Mucosa of stomach (tissue), 1 donor: Measurements from ENCODE around the gene NXF1.
A peak's percentile ranks its signal among the peaks of the same experiment; 100 is the strongest.

Experiments
- H3K27me3 ChIP-seq: one replicate; pipeline ENCODE4 v1.7.0; 2013; ENCODE audit warnings: mild to moderate bottlenecking, low read length; ENCODE audit not compliant: control insufficient read depth, insufficient read depth
- H3K36me3 ChIP-seq: one replicate; pipeline ENCODE4 v1.7.0; 2013; ENCODE audit warnings: low read length; ENCODE audit not compliant: control insufficient read depth, insufficient read depth
- H3K4me1 ChIP-seq: one replicate; pipeline ENCODE4 v1.7.0; 2013; ENCODE audit warnings: mild to moderate bottlenecking, low read length; ENCODE audit not compliant: control insufficient read depth, insufficient read depth
- H3K4me3 ChIP-seq: one replicate; pipeline ENCODE4 v1.7.0; 2013; ENCODE audit warnings: low read length
- H3K9ac ChIP-seq: one replicate; pipeline ENCODE4 v1.7.0; 2013; ENCODE audit warnings: mild to moderate bottlenecking, low read length, moderate library complexity
- H3K9me3 ChIP-seq: one replicate; pipeline ENCODE4 v1.7.0; 2013; ENCODE audit warnings: mild to moderate bottlenecking, low read length, moderate library complexity; ENCODE audit not compliant: control insufficient read depth
- donor health status: Pancreatic carcinoma.

NXF1 gene

DNA sequence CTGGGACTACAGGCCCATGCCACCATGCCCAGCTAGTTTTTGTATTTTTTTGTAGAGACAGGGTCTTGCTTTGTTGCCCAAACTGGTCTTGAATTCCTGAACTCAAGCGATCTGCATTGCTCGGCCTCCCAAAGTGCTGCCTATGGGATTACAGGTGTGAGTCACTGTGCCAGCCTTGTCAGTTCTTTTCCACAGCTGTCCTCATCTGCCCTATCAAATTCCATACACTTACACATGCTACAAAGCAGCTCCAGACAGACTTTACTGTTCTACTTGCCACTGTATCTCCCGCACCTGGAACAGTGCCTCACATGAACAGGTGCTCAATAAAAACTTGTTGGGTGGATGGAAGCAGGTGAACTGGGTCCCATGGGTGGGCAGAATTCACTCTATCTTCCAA, 18.4 kb upstream of the NXF1 start:
- Histone ChIP-seq H3K4me1 (no peaks in the 10 kb centered on the region), H3K4me3 (no peak overlapping the region), H3K9ac (no peak overlapping the region), H3K36me3 (peaks cover 21% of the 10 kb centered on the region), H3K9me3 (no peaks in the 10 kb centered on the region), H3K27me3 (no peaks in the 10 kb centered on the region)

DNA sequence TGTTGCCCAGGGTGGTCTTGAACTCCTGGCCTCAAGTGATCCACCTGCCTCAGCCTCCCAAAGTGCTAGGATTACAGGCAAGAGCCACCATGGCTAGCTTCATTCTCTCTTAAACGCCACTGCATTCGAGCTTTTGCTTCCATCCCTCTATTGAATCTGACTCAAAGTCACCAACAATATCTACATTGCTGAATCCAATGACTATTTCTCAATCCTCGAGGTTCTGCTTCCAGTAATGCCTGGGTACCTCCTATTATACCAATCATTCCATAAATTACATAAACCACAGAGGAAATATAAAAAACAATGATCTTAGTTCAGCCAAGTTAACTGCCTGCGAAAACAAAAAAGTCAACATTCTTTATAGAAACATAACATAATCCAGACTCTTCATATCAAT, 11.9 kb upstream of the NXF1 start:
- Histone ChIP-seq H3K4me3 (no peak overlapping the region), H3K27me3 (no peaks in the 10 kb centered on the region), H3K9ac (no peak overlapping the region), H3K9me3 (no peaks in the 10 kb centered on the region), H3K36me3 (no peaks in the 10 kb centered on the region), H3K4me1 (no peaks in the 10 kb centered on the region)

DNA sequence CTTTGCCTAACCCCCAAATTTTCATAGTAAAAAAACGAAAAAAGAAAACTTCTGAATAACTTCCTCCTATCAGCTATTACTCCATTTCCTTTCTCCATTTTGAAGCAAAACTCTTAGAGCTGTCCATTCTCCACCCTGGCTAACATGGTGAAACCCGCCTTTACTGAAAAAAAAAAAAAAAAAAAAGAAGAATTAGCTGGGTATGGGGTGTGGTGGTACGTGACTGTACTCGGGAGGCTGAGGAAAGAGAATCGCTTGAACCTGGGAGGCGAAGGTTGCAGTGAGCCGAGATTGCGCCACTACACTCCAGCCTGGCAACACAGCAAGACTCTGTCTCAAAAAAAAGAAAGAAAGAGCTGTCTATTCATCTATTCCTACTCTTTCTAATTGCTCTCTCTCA, 11.3 kb upstream of the NXF1 start:
- H3K9ac ChIP-seq: no peak overlapping the region
- H3K9me3 ChIP-seq: no peaks in the 10 kb centered on the region
- H3K27me3 ChIP-seq: no peaks in the 10 kb centered on the region
- H3K4me3 ChIP-seq: no peak overlapping the region
- no peaks in the 10 kb centered on the region for H3K4me1 ChIP-seq
- H3K36me3 ChIP-seq: no peaks in the 10 kb centered on the region

DNA sequence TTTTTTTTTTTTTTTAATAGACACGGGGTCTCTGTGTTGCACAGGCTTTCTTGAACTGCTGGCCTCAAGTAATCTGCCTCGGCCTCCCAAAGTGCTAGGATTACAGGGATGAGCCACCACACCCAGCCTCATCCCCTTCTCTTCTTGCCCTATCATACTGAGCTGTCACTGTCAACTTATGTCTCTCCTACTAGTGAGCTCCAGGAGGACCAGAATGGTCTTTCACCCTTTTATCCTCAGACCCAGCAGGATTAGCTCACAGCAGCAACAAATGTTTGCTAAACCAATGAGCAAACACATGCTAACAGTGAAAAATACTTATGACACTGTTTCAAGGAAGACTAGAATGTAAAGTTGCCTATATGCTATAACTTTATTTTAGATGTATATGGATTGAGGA, 6.4 kb upstream of the NXF1 start:
- Histone ChIP-seq H3K9ac (no peak overlapping the region), H3K4me3 (no peak overlapping the region), H3K4me1 (no peaks in the 10 kb centered on the region), H3K27me3 (no peaks in the 10 kb centered on the region), H3K36me3 (no peaks in the 10 kb centered on the region), H3K9me3 (no peaks in the 10 kb centered on the region)

DNA sequence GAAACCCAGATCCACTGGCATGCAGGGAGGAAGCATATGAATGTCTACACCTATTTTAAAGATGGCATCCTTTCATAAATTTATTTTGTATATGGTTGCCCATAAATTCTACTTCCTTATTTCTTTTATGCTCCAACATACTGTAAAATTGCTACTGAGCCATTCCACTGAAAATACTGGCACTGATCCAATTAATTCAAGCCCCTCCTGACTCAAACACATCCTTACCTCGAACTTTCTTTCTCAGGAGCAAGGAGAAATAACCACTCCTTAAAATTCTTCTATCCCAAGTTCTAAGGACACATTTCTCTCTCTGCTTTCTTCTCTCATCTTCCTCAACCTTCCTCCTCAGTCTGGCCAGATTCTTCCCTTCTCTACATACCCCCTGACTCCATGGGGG, 5.5 kb upstream of the NXF1 start:
- Histone ChIP-seq H3K36me3 (no peaks in the 10 kb centered on the region), H3K9me3 (no peaks in the 10 kb centered on the region), H3K27me3 (no peaks in the 10 kb centered on the region), H3K4me1 (no peaks in the 10 kb centered on the region), H3K4me3 (no peak overlapping the region), H3K9ac (no peak overlapping the region)

DNA sequence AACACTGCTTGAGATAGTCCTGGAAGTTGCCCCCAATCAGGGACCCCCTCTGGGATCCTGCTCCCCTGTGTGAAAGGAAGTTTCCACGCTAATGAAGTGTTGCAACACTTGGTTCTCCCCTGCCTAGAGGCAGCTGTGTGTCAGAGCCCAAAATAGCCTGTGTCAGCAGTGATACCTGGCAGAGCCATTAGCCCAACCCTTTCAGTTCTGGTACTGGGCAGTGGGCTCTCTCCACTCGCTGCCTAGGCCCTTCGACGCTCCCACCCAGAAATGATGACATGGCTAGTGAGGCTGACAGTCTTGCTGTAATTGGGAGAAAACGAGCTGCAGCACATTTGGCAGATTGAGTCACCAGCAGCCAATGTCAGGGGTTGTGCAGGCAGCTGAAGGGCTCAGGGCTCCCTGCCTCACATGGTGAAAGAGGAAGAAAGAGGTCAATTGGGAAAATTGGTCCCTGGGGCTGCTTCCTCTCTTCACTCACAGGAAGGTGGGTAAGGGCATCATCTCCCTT, 1.4 kb upstream of the NXF1 start:
- no peaks in the 10 kb centered on the region for H3K9me3 ChIP-seq
- H3K27me3 ChIP-seq: no peaks in the 10 kb centered on the region
- H3K9ac ChIP-seq: no peak overlapping the region
- H3K4me1 ChIP-seq: peaks cover 7% of the 10 kb centered on the region
- no peaks in the 10 kb centered on the region for H3K36me3 ChIP-seq
- no peak overlapping the region for H3K4me3 ChIP-seq

DNA sequence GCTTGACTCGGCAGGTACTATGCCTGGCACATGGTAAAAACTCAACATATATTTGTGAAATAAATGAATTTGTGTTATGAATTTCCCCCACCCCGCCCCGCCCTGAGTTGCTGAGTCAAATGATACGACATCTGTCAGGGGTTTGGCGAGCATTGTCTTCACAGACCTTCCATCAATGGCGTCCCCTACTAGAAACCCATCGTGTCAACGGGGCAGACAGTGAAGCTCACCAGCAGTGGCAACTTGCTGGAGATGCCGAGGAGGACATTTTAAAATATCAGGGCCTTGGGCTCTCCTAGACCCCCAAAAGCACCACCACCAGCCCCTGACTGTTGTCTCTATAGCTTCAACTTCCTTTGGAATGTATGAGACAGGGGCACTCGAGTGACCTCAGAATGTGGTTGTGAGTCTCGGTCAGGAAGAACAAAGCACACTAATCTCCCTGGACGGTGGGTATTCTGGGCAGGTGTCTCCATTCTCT, 761 bp upstream of the NXF1 start:
- Histone ChIP-seq H3K4me1 (peaks cover 7% of the 10 kb centered on the region), H3K9me3 (no peaks in the 10 kb centered on the region), H3K36me3 (no peaks in the 10 kb centered on the region), H3K27me3 (no peaks in the 10 kb centered on the region), H3K9ac (peak overlapping the region; percentile 95), H3K4me3 (peak overlapping the region; percentile 51)

DNA sequence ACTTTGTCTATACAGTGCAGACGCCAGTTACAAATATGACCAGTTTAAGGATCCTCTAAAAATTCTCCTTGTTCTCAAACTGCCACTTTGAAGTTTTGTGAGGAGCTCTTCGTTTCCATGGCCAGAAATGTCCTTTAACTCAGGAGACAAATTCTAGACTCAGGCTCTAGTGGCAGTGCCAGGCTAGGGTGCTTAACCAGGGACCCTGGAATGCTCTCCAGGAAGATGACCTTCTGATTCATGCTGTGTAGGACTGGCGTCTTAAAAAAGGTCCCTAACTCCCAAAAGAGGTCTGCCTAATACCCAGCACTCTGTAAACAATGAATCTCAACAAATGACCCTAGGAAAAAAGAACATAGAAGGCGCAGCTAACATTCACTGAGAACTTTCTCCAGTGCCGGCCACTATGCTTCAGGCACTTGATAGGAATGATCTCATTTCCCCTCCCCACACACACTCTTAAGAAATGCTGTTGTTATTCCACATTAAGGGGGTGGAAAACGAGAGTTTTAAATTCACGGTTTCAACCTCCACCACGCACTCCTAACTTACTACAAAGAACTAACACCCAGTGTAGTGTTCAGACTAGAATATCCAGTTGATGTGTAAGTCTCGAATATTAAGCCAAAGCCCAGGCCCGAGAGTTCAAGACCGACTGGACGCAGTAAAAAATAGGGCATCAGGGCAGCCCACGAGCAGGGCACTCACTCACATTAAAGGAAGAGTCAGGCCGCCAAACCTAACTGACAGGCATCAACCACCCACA, 747 bp downstream of the NXF1 start:
- peak overlapping the region; percentile 72 for H3K4me3 ChIP-seq
- H3K9ac ChIP-seq: peak overlapping the region; percentile 95
- no peaks in the 10 kb centered on the region for H3K27me3 ChIP-seq
- no peaks in the 10 kb centered on the region for H3K9me3 ChIP-seq
- H3K36me3 ChIP-seq: peaks cover 5% of the 10 kb centered on the region
- peaks cover 7% of the 10 kb centered on the region for H3K4me1 ChIP-seq

DNA sequence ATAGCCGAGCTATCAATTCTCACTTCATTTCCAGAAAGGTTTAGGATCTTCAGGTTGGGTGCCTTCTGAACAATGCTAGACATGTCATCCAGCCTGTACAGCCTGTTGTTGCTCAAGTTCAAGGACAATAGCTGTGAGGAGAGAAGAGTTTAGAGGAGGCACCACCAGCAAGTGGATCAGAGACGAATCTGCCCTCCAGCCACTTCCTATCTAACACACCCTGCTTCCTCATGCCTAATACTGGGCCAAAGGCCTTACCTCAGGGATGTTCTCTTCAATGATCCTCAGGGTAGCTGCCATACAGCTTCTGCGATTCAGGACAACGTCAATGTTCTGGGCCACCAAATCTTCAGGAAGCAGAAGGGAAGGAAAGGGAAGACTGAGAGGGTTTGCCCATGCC, 4.2 kb downstream of the NXF1 start:
- H3K4me3 ChIP-seq: no peak overlapping the region
- H3K9me3 ChIP-seq: no peaks in the 10 kb centered on the region
- peaks cover 7% of the 10 kb centered on the region for H3K4me1 ChIP-seq
- H3K27me3 ChIP-seq: no peaks in the 10 kb centered on the region
- peaks cover 15% of the 10 kb centered on the region for H3K36me3 ChIP-seq
- no peak overlapping the region for H3K9ac ChIP-seq

DNA sequence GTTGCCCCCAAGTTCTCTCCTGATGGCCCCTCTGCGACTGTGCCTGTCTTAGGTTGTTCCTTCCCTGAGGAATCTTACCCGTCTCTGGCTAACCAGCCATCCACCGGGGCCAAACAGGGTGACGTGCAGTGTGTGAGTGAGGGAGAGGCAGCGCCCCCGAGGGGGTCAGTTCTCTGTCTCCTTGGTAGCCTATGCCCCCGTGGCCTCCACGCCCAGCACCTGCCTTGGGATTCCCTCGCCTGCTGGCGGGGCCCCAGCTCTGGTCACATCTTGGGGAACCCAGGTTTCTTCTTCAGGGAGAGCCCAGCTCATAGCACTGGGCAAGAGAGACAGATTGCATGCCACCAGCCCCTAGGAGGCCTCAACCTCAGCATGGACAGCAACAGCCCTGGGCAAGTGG, 5.8 kb downstream of the NXF1 start:
- H3K4me1 ChIP-seq: peaks cover 6% of the 10 kb centered on the region
- no peak overlapping the region for H3K4me3 ChIP-seq
- H3K27me3 ChIP-seq: no peaks in the 10 kb centered on the region
- H3K9me3 ChIP-seq: no peaks in the 10 kb centered on the region
- H3K9ac ChIP-seq: no peak overlapping the region
- peaks cover 24% of the 10 kb centered on the region for H3K36me3 ChIP-seq

DNA sequence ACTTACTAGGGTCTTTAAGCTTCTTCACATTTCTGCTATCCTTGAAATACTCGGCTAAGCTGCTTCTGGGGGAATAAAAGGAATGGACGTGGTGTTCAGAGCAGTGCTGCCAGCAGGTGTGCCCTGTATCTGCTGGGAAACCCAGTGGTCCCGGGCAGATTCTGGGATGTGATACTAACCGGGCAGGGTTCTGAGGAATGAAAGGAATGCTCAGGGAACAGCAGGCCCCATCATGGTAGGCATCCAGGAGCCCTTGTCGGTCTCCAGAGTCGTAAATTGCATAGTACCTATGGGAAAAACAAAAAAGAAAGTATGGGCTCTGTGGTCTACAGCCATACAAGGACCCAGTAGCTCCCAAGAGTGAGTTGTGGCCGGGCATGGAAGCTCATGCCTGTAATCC, 9.0 kb downstream of the NXF1 start:
- no peak overlapping the region for H3K9ac ChIP-seq
- H3K27me3 ChIP-seq: no peaks in the 10 kb centered on the region
- H3K4me1 ChIP-seq: peaks cover 8% of the 10 kb centered on the region
- peaks cover 26% of the 10 kb centered on the region for H3K36me3 ChIP-seq
- no peaks in the 10 kb centered on the region for H3K9me3 ChIP-seq
- no peak overlapping the region for H3K4me3 ChIP-seq

DNA sequence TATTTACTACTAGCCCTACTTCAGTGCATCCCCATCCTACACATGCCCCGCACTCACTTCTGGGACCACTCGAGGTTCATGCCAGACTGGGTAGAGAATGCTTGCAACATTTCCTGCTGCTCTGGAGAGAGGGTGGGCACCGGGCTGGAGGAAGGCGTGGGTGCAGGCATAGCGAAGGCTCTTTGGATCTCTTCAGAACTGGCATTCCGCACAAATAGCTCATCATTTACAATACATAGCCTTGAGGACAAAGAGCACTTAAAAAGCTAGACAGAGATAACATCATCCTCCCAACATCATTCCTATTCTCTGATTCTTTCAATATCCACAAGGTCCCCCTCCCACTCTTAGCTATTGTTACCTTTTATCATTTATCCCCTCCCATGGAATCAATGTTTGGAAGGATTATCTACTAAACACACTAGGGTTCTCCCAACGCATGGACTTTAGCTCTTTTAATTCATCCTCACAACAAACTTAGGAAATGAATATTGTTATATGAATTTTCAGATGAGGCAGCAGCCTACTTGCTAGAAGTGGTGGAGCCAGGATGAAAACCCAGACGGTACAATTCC, 11.0 kb downstream of the NXF1 start:
- H3K9ac ChIP-seq: no peak overlapping the region
- peaks cover 14% of the 10 kb centered on the region for H3K4me1 ChIP-seq
- H3K27me3 ChIP-seq: no peaks in the 10 kb centered on the region
- H3K36me3 ChIP-seq: peaks cover 28% of the 10 kb centered on the region
- H3K9me3 ChIP-seq: no peaks in the 10 kb centered on the region
- no peak overlapping the region for H3K4me3 ChIP-seq
